HCT116 (cell line): ENCODE results near the gene PHACTR1. TPM values are rescaled to one million over a fixed set of nuclear protein-coding genes. Genes with fewer than 3 reads are reported as not detected.

Source experiments
- ATAC-seq: fragments of 200-7000 bp; cut with Tn5 transposase; 2 replicates; pipeline ENCODE4 v1.9.1; 2020; ENCODE audit warnings: mild to moderate bottlenecking, moderate library complexity
- BruUV-seq: library from RNA; stranded (reverse); fragments of 400-500 nt; replicated peaks from 2 replicates; lab custom pipeline; 2021; lab: Mats Ljungman, UMichigan
- CTCF ChIA-PET: fragments of 300-600 bp; sonication (Branson Sonifier 250); formaldehyde crosslinking; loops from one replicate; lab custom pipeline; 2021; ENCODE audit warnings: antibody characterized with exemption; lab: Charles Lee
- POLR2A ChIA-PET: fragments of 300-600, 350-600 bp; sonication (Branson Sonifier 250); formaldehyde crosslinking; loops from one replicate; lab custom pipeline; 2021; ENCODE audit warnings: antibody characterized with exemption; lab: Charles Lee
- RAD21 ChIA-PET, 2 experiments: fragments of 300-600 bp; sonication (Branson Sonifier 250); formaldehyde crosslinking; loops; one replicate each; lab custom pipeline; 2023; ENCODE audit warnings: low total read pairs in 2 of 2; ENCODE audit not compliant: uncharacterized antibody in 2 of 2, unreplicated experiment in 2 of 2, low non-redundant PET in 1 of 2; lab: Charles Lee
- DNase-seq: peaks from one replicate; pipeline ENCODE4 v3.0.0-alpha.2; 2010; ENCODE audit warnings: low read depth, low spot score
- H2AFZ ChIP-seq: fragments of 200-600 bp; shearing (Covaris generic), sonication (generic); 2 replicates; pipeline ENCODE4 v1.6.1; 2017; ENCODE audit warnings: low read depth, mixed run types, mixed read lengths, antibody characterized with exemption, low read length; ENCODE audit not compliant: poor library complexity, severe bottlenecking
- H3K27ac ChIP-seq: 2 replicates; pipeline ENCODE4 v1.5.1; 2012; ENCODE audit warnings: low read depth, low read length
- H3K27me3 ChIP-seq: fragments of 200-600 bp; sonication (generic); 2 replicates; pipeline ENCODE4 v1.6.1; 2016; ENCODE audit warnings: mixed run types, low read length, mixed read lengths; ENCODE audit not compliant: insufficient read depth
- H3K36me3 ChIP-seq, 2 experiments: fragments of 200-500 bp in 1 of 2; fragments of 200-600 bp in 1 of 2; sonication (Bioruptor generic) in 1 of 2; sonication (generic) in 1 of 2; 2 replicates each; pipeline versions ENCODE4 v1.5.1 to v1.6.1; 2014 to 2016; ENCODE audit warnings: low read length in 2 of 2, inconsistent platforms in 1 of 2, mixed read lengths in 1 of 2, mixed run types in 1 of 2; ENCODE audit not compliant: insufficient read depth in 2 of 2, control insufficient read depth in 1 of 2
- H3K4me1 ChIP-seq, 2 experiments: fragments of 200-600 bp in 1 of 2; sonication (generic) in 1 of 2; 2 replicates each; pipeline versions ENCODE4 v1.5.1 to v1.6.1; 2012 to 2017; ENCODE audit warnings: low read length in 2 of 2, inconsistent platforms in 1 of 2, mild to moderate bottlenecking in 1 of 2, mixed read lengths in 1 of 2, mixed run types in 1 of 2, moderate library complexity in 1 of 2; ENCODE audit not compliant: insufficient read depth in 2 of 2, control insufficient read depth in 1 of 2
- H3K4me2 ChIP-seq: fragments of 200-600 bp; sonication (generic); 2 replicates; pipeline ENCODE4 v1.6.1; 2017; ENCODE audit warnings: mixed run types, low read length, mixed read lengths
- H3K4me3 ChIP-seq, 2 experiments: fragments of 200-600 bp in 1 of 2; sonication (generic) in 1 of 2; replicated peaks in 1 of 2; 2 replicates each; pipeline ENCODE4 v1.5.1; 2011 to 2016; ENCODE audit warnings: low read length in 2 of 2, control low read depth in 1 of 2, low read depth in 1 of 2, mild to moderate bottlenecking in 1 of 2, mixed read lengths in 1 of 2, mixed run types in 1 of 2
- H3K79me2 ChIP-seq: fragments of 200-600 bp; sonication (generic); 2 replicates; pipeline ENCODE4 v1.6.1; 2017; ENCODE audit warnings: mild to moderate bottlenecking, mixed run types, low read length, moderate library complexity, mixed read lengths; ENCODE audit not compliant: insufficient read depth
- H3K9ac ChIP-seq: fragments of 200-600 bp; sonication (generic); 2 replicates; pipeline ENCODE4 v1.6.1; 2016; ENCODE audit warnings: low read length, mixed read lengths
- H3K9me2 ChIP-seq: fragments of 200-600 bp; sonication (generic), shearing (Covaris generic); 2 replicates; pipeline ENCODE4 v1.6.1; 2017; ENCODE audit warnings: mixed run types, mild to moderate bottlenecking, moderate library complexity; ENCODE audit not compliant: insufficient read depth
- H3K9me3 ChIP-seq, 2 experiments: fragments of 200-500 bp in 1 of 2; fragments of 200-600 bp in 1 of 2; sonication (Bioruptor generic) in 1 of 2; sonication (generic) in 1 of 2; 2 replicates each; pipeline ENCODE4 v1.6.1; 2014 to 2017; ENCODE audit warnings: low read length in 2 of 2, mixed read lengths in 2 of 2, inconsistent platforms in 1 of 2, low read depth in 1 of 2, mild to moderate bottlenecking in 1 of 2, mixed run types in 1 of 2, moderate library complexity in 1 of 2; ENCODE audit not compliant: control insufficient read depth in 1 of 2, insufficient read depth in 1 of 2
- H4K20me1 ChIP-seq: fragments of 200-600 bp; sonication (generic), shearing (Covaris generic); 2 replicates; pipeline ENCODE4 v1.6.1; 2017; ENCODE audit warnings: mixed run types, mild to moderate bottlenecking, moderate library complexity; ENCODE audit not compliant: insufficient read depth
- CEBPB ChIP-seq: IDR thresholded peaks from 2 replicates; pipeline ENCODE4 v1.6.1; 2012; ENCODE audit warnings: low read depth
- EZH2phosphoT487 ChIP-seq: fragments of 200-600 bp; IDR thresholded peaks from 2 replicates; pipeline ENCODE4 v1.6.1; 2018; ENCODE audit warnings: antibody characterized with exemption, borderline replicate concordance
- JUND ChIP-seq: IDR thresholded peaks from 2 replicates; pipeline ENCODE4 v1.6.1; 2012
- POLR2AphosphoS5 ChIP-seq: IDR thresholded peaks from 2 replicates; pipeline ENCODE4 v1.6.1; 2011; ENCODE audit warnings: mild to moderate bottlenecking, low read depth, low read length, moderate library complexity
- SP1 ChIP-seq: IDR thresholded peaks from 2 replicates; pipeline ENCODE4 v1.6.1; 2012; ENCODE audit warnings: low read depth
- ZNF274 ChIP-seq: fragments of 200-500 bp; sonication (Bioruptor generic); IDR thresholded peaks from 2 replicates; pipeline ENCODE4 v1.6.1; 2014; ENCODE audit warnings: mild to moderate bottlenecking, low read depth, low read length, inconsistent platforms
- intact Hi-C: fragments of 100-400 bp; cut with micrococcal nuclease; formaldehyde crosslinking; loops from 2 replicates; pipeline ENCODE4 v1.10.0; 2022
- total RNA-seq: library from RNA; stranded (reverse); gene quantifications from one replicate; pipeline ENCODE4 v1.2.1, GENCODE V29; 2021; ENCODE audit not compliant: unreplicated experiment
- TF ChIP-seq, protein P1 (sequence below): IDR thresholded peaks from 2 replicates; pipeline ENCODE4 v1.6.1; 2012; ENCODE audit warnings: low read depth
- TF ChIP-seq, protein P2 (sequence below), 3 experiments: fragments of 200-600 bp in 1 of 3; sonication (generic) in 1 of 3; IDR thresholded peaks in 2 of 3; conservative IDR thresholded peaks in 1 of 3; 2 replicates each; pipeline ENCODE4 v1.5.1; 2012 to 2017; ENCODE audit warnings: low read depth in 2 of 3, low read length in 2 of 3, antibody characterized with exemption in 1 of 3, borderline replicate concordance in 1 of 3, control low read depth in 1 of 3, mild to moderate bottlenecking in 1 of 3, mixed read lengths in 1 of 3, mixed run types in 1 of 3, moderate library complexity in 1 of 3; ENCODE audit not compliant: insufficient read depth in 1 of 3

Gene PHACTR1
- total RNA-seq, 1 experiment from 2014 or later = 0.17 TPM

DNA sequence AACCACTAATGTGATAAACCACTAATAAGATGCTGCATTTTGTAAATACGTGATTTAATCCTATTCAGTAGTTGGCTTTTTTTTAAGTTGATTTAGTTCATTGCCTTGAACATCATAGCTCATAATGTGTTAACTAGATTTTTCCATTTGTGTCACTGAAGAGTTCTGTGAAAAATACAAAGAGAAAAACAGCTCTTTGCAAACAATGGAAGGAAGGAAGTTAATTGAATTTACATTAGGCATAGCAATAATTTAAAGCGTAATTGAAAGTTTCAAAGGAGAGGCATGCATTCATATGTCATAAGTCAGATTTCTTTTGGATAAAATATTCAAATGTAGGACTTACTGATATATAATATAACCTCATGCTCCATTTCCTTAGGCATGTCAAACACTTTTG is 509.5 kb downstream of the PHACTR1 start:
- Histone ChIP-seq H3K9ac (no peak overlapping the region), H3K9me3 (no peaks in the 10 kb centered on the region), H4K20me1 (no peaks in the 10 kb centered on the region), H3K4me1 (no peaks in the 10 kb centered on the region), H3K9me2 (no peaks in the 10 kb centered on the region), H3K27me3 (peaks cover 9% of the 10 kb centered on the region; the same call in 1 of the 2 replicates), H3K4me3 (no peak overlapping the region), H3K4me2 (no peak overlapping the region), H3K27ac (no peak overlapping the region), H3K36me3 (no peaks in the 10 kb centered on the region), H2AFZ (no peak overlapping the region), H3K79me2 (no peaks in the 10 kb centered on the region)
- intact Hi-C loops = no loop called here
- POLR2A ChIA-PET = no interaction called here
- TF ChIP-seq, protein P1, sequence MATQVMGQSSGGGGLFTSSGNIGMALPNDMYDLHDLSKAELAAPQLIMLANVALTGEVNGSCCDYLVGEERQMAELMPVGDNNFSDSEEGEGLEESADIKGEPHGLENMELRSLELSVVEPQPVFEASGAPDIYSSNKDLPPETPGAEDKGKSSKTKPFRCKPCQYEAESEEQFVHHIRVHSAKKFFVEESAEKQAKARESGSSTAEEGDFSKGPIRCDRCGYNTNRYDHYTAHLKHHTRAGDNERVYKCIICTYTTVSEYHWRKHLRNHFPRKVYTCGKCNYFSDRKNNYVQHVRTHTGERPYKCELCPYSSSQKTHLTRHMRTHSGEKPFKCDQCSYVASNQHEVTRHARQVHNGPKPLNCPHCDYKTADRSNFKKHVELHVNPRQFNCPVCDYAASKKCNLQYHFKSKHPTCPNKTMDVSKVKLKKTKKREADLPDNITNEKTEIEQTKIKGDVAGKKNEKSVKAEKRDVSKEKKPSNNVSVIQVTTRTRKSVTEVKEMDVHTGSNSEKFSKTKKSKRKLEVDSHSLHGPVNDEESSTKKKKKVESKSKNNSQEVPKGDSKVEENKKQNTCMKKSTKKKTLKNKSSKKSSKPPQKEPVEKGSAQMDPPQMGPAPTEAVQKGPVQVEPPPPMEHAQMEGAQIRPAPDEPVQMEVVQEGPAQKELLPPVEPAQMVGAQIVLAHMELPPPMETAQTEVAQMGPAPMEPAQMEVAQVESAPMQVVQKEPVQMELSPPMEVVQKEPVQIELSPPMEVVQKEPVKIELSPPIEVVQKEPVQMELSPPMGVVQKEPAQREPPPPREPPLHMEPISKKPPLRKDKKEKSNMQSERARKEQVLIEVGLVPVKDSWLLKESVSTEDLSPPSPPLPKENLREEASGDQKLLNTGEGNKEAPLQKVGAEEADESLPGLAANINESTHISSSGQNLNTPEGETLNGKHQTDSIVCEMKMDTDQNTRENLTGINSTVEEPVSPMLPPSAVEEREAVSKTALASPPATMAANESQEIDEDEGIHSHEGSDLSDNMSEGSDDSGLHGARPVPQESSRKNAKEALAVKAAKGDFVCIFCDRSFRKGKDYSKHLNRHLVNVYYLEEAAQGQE = no peak
- no peak for TF ChIP-seq ZNF274
- TF ChIP-seq SP1 = no peak
- TF ChIP-seq POLR2AphosphoS5 = no peak
- no peak for TF ChIP-seq CEBPB
- TF ChIP-seq EZH2phosphoT487 = no peak
- TF ChIP-seq JUND = no peak
- TF ChIP-seq, protein P2, sequence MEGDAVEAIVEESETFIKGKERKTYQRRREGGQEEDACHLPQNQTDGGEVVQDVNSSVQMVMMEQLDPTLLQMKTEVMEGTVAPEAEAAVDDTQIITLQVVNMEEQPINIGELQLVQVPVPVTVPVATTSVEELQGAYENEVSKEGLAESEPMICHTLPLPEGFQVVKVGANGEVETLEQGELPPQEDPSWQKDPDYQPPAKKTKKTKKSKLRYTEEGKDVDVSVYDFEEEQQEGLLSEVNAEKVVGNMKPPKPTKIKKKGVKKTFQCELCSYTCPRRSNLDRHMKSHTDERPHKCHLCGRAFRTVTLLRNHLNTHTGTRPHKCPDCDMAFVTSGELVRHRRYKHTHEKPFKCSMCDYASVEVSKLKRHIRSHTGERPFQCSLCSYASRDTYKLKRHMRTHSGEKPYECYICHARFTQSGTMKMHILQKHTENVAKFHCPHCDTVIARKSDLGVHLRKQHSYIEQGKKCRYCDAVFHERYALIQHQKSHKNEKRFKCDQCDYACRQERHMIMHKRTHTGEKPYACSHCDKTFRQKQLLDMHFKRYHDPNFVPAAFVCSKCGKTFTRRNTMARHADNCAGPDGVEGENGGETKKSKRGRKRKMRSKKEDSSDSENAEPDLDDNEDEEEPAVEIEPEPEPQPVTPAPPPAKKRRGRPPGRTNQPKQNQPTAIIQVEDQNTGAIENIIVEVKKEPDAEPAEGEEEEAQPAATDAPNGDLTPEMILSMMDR (IDR thresholded peaks at IDR 0.05 in 2 of 3, conservative IDR thresholded peaks at IDR 0.05 in 1 of 3; ENCODE audit: borderline replicate concordance in 1 of 3, insufficient read depth in 1 of 3, low read depth in 2 of 3, low read length in 2 of 3) = no peak
- CTCF ChIA-PET = no interaction called here
- ATAC-seq = no peak
- no peak for DNase-seq
- RAD21 ChIA-PET = no interaction called here
- BruUV-seq = no TSS peak
